Measurements from ENCODE around the gene COX5A.

Gene COX5A

DNA sequence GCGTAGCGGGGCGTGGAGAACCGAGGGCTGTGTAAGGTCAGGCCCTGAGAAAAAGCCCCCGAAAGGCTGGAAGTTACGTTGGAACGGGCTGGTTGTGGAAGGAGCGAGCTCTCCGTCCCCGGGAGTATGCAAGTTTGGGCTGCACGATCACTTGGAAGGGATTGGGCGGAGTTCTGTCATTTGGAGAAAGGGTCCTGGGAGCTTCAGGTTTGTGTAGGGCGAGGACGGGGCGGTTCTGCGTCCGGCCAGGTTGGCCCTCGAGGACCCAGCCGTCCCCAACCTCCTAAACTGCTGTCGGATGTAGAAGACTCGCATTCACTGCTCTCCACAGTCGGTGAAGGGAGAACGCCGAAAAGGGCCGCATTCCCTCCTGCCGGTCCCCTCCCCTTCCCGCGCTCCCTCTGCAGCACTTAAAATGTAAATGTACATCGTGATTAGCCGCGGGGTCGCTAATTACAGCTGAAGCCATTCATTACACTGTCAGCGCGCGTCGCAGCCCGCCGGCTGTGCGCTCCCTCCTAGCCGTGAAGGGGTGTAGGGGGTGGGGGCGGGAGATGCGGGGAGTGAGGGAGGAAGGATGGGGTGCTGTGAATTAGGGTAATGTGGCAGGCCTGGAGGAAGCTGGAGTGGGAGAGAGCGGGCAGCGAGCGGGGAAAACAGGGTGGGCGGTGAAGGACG is 21.2 kb upstream of the COX5A start:
- peaks cover 4% of the 10 kb centered on the region for H3K27me3 ChIP-seq (replicated peaks; ENCODE audit: control insufficient read depth, insufficient read depth, low read length)
- H3K36me3 ChIP-seq (ENCODE audit: control insufficient read depth, insufficient read depth, low read length), result no peaks in the 10 kb centered on the region
- no peak overlapping the region for H3K4me3 ChIP-seq (replicated peaks; ENCODE audit: low read depth, low read length)
- DNase-seq (ENCODE audit: extremely low read depth, insufficient read length), result no peak
- TF ChIP-seq, protein P1, sequence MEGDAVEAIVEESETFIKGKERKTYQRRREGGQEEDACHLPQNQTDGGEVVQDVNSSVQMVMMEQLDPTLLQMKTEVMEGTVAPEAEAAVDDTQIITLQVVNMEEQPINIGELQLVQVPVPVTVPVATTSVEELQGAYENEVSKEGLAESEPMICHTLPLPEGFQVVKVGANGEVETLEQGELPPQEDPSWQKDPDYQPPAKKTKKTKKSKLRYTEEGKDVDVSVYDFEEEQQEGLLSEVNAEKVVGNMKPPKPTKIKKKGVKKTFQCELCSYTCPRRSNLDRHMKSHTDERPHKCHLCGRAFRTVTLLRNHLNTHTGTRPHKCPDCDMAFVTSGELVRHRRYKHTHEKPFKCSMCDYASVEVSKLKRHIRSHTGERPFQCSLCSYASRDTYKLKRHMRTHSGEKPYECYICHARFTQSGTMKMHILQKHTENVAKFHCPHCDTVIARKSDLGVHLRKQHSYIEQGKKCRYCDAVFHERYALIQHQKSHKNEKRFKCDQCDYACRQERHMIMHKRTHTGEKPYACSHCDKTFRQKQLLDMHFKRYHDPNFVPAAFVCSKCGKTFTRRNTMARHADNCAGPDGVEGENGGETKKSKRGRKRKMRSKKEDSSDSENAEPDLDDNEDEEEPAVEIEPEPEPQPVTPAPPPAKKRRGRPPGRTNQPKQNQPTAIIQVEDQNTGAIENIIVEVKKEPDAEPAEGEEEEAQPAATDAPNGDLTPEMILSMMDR (IDR thresholded peaks at IDR 0.05; ENCODE audit: insufficient read depth, low read length, poor library complexity, severe bottlenecking), result no peak

DNA sequence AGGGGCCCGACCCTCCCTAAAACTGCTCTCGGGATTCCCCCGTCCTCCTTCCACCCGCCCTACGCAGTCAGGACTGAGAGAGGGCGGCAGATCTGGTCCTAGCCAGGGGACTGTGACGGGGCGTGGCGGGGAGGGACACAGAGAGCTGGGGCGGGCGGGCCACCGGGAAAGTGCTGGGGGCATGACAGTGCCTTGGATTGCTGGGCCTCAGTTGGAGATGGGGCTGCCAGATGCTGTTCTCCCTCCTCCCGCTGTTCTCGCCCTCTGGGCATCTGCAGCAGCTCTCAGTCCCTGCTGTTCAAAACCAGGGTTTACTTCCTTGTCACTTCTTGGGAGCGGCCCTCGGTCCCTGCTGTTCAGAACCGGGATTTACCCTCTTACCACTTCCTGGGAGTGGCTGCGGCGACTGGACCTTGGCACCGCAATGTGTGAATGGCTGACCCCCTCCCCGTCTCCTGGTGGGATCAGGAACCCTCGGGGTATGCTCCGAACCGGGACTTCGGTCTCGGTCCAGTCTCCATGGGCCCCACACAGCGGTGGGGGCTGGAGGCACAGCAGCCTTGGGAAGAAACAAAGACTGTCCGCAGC is 20.5 kb upstream of the COX5A start:
- DNase-seq (ENCODE audit: extremely low read depth, insufficient read length), result no peak
- TF ChIP-seq, protein P1 (IDR thresholded peaks at IDR 0.05; ENCODE audit: insufficient read depth, low read length, poor library complexity, severe bottlenecking), result no peak
- Histone ChIP-seq H3K4me3 (replicated peaks; ENCODE audit: low read depth, low read length) (no peak overlapping the region), H3K27me3 (replicated peaks; ENCODE audit: control insufficient read depth, insufficient read depth, low read length) (peaks cover 4% of the 10 kb centered on the region), H3K36me3 (ENCODE audit: control insufficient read depth, insufficient read depth, low read length) (no peaks in the 10 kb centered on the region)

DNA sequence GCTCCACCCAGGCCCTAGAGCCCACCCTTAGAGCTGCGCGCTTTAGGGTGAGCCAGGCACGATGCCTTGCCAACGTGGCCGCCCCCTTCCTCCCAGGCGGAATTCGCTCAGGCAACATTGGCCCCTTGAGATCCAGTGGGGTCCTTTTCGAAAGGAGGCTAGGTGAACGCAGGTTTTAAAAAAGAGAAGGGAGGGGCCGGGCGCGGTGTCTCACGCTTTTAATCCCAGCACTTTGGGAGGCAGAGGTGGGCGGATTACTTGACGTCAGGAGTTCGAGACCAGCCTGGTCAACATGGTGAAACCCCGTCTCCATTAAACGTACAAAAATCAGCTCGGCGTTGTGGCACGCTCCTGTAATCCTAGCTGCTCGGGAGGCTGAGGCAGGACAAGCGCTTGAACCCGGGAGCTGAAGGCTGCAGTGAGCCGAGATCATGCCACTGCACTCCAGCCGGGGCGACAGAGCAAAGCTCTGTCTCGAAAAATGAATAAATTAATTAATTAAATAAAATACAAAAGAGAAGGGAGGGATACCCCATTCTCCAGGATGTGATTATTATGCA is 19.7 kb upstream of the COX5A start:
- no peak for DNase-seq (ENCODE audit: extremely low read depth, insufficient read length)
- H3K4me3 ChIP-seq (replicated peaks; ENCODE audit: low read depth, low read length), result peak overlapping the region; percentile 58
- TF ChIP-seq, protein P1 (IDR thresholded peaks at IDR 0.05; ENCODE audit: insufficient read depth, low read length, poor library complexity, severe bottlenecking), result no peak
- peaks cover 4% of the 10 kb centered on the region for H3K27me3 ChIP-seq (replicated peaks; ENCODE audit: control insufficient read depth, insufficient read depth, low read length)
- H3K36me3 ChIP-seq (ENCODE audit: control insufficient read depth, insufficient read depth, low read length), result no peaks in the 10 kb centered on the region

DNA sequence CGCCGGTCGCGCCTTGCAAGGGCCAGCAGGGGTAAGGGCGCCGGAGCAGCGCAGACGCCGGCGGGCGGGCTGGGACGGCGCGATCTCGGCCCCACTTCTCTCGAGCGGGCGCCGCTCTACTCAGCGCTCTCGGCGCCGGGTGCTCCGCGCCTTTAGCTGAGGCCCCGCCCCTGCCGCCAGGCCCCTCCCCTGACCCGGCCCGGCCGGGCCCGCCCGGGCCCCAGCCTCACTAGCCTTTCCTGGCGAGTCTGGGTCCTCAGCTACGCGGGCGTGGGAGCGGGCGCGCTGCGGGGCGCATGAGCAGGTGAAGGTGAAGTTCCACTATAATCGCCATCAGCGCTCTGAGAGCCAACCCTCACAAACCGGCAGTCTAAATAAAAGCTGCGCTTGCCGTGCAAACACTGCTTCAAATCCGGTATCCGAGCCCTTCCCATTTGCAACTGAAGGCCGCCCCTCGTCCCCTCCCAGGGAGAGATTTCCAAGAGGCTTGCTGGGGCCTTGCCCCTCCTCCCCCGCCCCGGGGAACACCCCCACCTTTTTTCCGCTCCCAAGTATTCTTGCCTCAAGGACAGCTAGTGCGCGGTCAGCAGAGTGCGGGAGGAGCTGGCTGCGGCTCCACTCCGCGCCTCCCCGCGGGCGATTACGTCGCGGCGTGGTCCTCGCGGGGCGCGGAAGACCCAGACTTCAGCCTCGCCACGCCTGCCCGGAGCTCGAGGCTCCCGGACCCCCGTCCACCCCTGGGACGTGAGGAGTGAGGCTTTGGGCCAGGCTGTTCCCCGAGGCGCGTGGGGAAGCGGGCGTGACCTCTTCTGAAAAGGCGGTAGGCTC is 19.0 kb upstream of the COX5A start, which contains the start of gene RPP25:
RPP25 (minus strand) TSS at position 125 of the 828 bp plus-strand sequence. CDS start 189 bp downstream, outside the sequence.
- H3K4me3 ChIP-seq (replicated peaks; ENCODE audit: low read depth, low read length), result peak within 1 kb of the TSS; percentile 58
- H3K36me3 ChIP-seq (ENCODE audit: control insufficient read depth, insufficient read depth, low read length), result no peaks in the 10 kb centered on the region
- TF ChIP-seq, protein P1 (IDR thresholded peaks at IDR 0.05; ENCODE audit: insufficient read depth, low read length, poor library complexity, severe bottlenecking), result no peak
- DNase-seq (ENCODE audit: extremely low read depth, insufficient read length), result peak; percentile 84
- peaks cover 4% of the 10 kb centered on the region for H3K27me3 ChIP-seq (replicated peaks; ENCODE audit: control insufficient read depth, insufficient read depth, low read length)

DNA sequence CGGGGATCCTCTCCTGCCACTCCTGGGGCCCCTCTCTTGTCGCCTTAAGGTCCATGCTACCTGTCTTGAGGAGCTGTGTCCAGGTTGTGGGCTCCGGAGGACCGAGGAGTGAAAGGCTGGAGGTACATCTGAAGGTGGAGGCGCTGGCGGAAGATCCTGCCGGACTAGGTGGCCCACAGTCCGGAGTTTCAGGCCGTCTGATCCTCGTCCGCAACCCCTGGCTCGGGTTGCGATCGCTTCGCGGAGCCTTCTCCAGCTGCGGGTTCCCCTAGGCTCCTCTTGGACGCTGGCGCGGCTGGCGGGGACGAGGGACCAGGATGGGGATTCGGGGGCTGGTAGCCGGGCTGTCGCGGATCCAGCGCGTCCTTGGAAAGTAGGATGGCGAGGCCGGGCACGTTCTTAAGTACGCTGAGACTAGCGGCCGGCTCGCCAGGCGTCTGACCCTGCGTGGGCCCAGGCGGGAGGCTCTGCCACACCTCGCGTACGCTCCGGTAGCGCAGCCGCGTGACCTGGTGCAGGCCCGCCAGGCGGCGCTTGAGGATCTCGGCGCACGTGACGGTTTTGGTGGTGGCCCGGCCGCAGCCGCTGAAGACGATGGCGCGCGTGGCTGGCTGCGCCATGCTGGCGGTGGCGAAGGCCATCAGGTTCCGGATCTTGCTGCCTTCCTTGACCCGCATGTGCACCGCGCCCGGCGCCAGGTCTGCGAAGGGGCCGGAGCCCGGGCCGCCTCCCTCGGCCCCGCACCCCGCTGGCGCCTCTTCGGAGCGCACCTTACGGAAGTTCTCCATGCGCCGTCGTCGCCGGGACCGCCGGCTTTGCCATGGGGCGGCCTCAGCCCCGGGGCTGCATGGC is 18.1 kb upstream of the COX5A start:
- TF ChIP-seq, protein P1 (IDR thresholded peaks at IDR 0.05; ENCODE audit: insufficient read depth, low read length, poor library complexity, severe bottlenecking), result peak; percentile 64
- H3K4me3 ChIP-seq (replicated peaks; ENCODE audit: low read depth, low read length), result peak overlapping the region; percentile 58
- no peaks in the 10 kb centered on the region for H3K36me3 ChIP-seq (ENCODE audit: control insufficient read depth, insufficient read depth, low read length)
- peaks cover 4% of the 10 kb centered on the region for H3K27me3 ChIP-seq (replicated peaks; ENCODE audit: control insufficient read depth, insufficient read depth, low read length)
- DNase-seq (ENCODE audit: extremely low read depth, insufficient read length), result peak; percentile 80
